GM19438 (cell line): ENCODE data around the gene GADD45G.

Source experiments
- ATAC-seq: cut with Tn5 transposase; IDR thresholded peaks from one replicate; pipeline ENCODE4 v1.9.1; 2021; ENCODE audit warnings: low read depth; ENCODE audit not compliant: unreplicated experiment

Gene GADD45G

GRCh38 chr9:89608641-89609335 is 4.0 kb downstream of the GADD45G start:
- no peak for ATAC-seq

- no peak for ATAC-seq
These were observed 4.7 kb downstream of the GADD45G start for GRCh38 chr9:89609426-89610006.

GRCh38 chr9:89610391-89610925 is 5.6 kb downstream of the GADD45G start:
- ATAC-seq, result no peak

- no peak for ATAC-seq
These were observed 6.6 kb downstream of the GADD45G start for GRCh38 chr9:89611425-89611824.

- no peak for ATAC-seq
These were observed 7.9 kb downstream of the GADD45G start for GRCh38 chr9:89612566-89613278.

GRCh38 chr9:89613912-89614892 is 9.4 kb downstream of the GADD45G start:
- no peak for ATAC-seq

GRCh38 chr9:89615661-89616060 is 10.8 kb downstream of the GADD45G start:
- no peak for ATAC-seq

GRCh38 chr9:89616411-89616810 is 11.6 kb downstream of the GADD45G start:
- no peak for ATAC-seq

GRCh38 chr9:89617978-89618377 is 13.2 kb downstream of the GADD45G start:
- ATAC-seq, result no peak

- no peak for ATAC-seq
These were observed 14.2 kb downstream of the GADD45G start for GRCh38 chr9:89619019-89619418.

- ATAC-seq, result no peak
These were observed 14.8 kb downstream of the GADD45G start for GRCh38 chr9:89619424-89620138.

- no peak for ATAC-seq
These were observed 16.2 kb downstream of the GADD45G start for GRCh38 chr9:89621031-89621430.

GRCh38 chr9:89621676-89622075 is 16.9 kb downstream of the GADD45G start:
- no peak for ATAC-seq

- no peak for ATAC-seq
These were observed 18.4 kb downstream of the GADD45G start for GRCh38 chr9:89622933-89623861.

- no peak for ATAC-seq
These were observed 19.2 kb downstream of the GADD45G start for GRCh38 chr9:89623925-89624420.

GRCh38 chr9:89625721-89626687 is 21.2 kb downstream of the GADD45G start:
- ATAC-seq, result no peak

- no peak for ATAC-seq
These were observed 22.0 kb downstream of the GADD45G start for GRCh38 chr9:89626741-89627265.
